ENCODE data around the gene ABCB11. TPM values are rescaled to one million over a fixed set of nuclear protein-coding genes. Genes with fewer than 3 reads are reported as not detected.

The ABCB11 gene
- not detected for polyA plus RNA-seq

- Mint-ChIP-seq H3K27me3 (ENCODE audit: low read depth in 3 of 3) (peaks cover 0 to 4% (median 0%) of the 10 kb centered on the region in 3 donors), H3K36me3 (no peaks in the 10 kb centered on the region), H3K9me3 (peaks cover 0 to 2% (median 0%) of the 10 kb centered on the region in 6 donors), H3K4me3 (no peak within 1 kb of the TSS), H3K4me1 (peaks cover 3 to 10% of the 10 kb centered on the region in 2 donors), H3K27ac (no peak within 1 kb of the TSS)
- no peak for DNase-seq
Measured at GRCh38 chr2:169031202-169031601, at the start of gene ABCB11. TSS of gene ABCB11 (minus strand) at chr2:169031324. CDS start at chr2:169018125, 13,199 bp downstream.

- no peak for DNase-seq
- peaks cover 1 to 5% (median 4%) of the 10 kb centered on the region in 3 donors for H3K27me3 Mint-ChIP-seq (ENCODE audit: low read depth in 3 of 3)
- H3K36me3 Mint-ChIP-seq, result no peaks in the 10 kb centered on the region
- H3K4me3 Mint-ChIP-seq, result no peak overlapping the region
- no peak overlapping the region for H3K27ac Mint-ChIP-seq
- no peaks in the 10 kb centered on the region for H3K9me3 Mint-ChIP-seq
- no peaks in the 10 kb centered on the region for H3K4me1 Mint-ChIP-seq
Measured at GRCh38 chr2:169080250-169081069, 49.3 kb upstream of the ABCB11 start.

- H3K36me3 Mint-ChIP-seq, result no peaks in the 10 kb centered on the region
- no peak for DNase-seq
- no peak overlapping the region for H3K4me3 Mint-ChIP-seq
- H3K27ac Mint-ChIP-seq, result no peak overlapping the region
- peaks cover 2 to 5% (median 3%) of the 10 kb centered on the region in 3 donors for H3K27me3 Mint-ChIP-seq (ENCODE audit: low read depth in 3 of 3)
- H3K4me1 Mint-ChIP-seq, result peaks cover 0 to 2% of the 10 kb centered on the region in 2 donors
- H3K9me3 Mint-ChIP-seq, result no peaks in the 10 kb centered on the region
Measured at GRCh38 chr2:169077674-169078240, 46.6 kb upstream of the ABCB11 start.

- H3K27me3 Mint-ChIP-seq (ENCODE audit: low read depth in 3 of 3), result peaks cover 3 to 5% (median 5%) of the 10 kb centered on the region in 3 donors
- H3K27ac Mint-ChIP-seq, result no peak overlapping the region
- H3K9me3 Mint-ChIP-seq, result no peaks in the 10 kb centered on the region
- peaks cover 4 to 10% of the 10 kb centered on the region in 2 donors for H3K4me1 Mint-ChIP-seq
- no peak overlapping the region for H3K4me3 Mint-ChIP-seq
- DNase-seq, result no peak
- no peaks in the 10 kb centered on the region for H3K36me3 Mint-ChIP-seq
Measured at GRCh38 chr2:169073963-169074751, 43.0 kb upstream of the ABCB11 start.

GRCh38 chr2:169073211-169073962 lies 42.3 kb upstream of the ABCB11 start:
- Mint-ChIP-seq H3K9me3 (no peaks in the 10 kb centered on the region), H3K27me3 (ENCODE audit: low read depth in 3 of 3) (peaks cover 2 to 4% (median 3%) of the 10 kb centered on the region in 3 donors), H3K27ac (no peak overlapping the region), H3K4me1 (peaks cover 4 to 10% of the 10 kb centered on the region in 2 donors), H3K36me3 (no peaks in the 10 kb centered on the region), H3K4me3 (no peak overlapping the region)
- no peak for DNase-seq

GRCh38 chr2:169072163-169072925 lies 41.2 kb upstream of the ABCB11 start:
- Mint-ChIP-seq H3K36me3 (no peaks in the 10 kb centered on the region), H3K9me3 (no peaks in the 10 kb centered on the region), H3K27ac (no peak overlapping the region), H3K4me1 (peaks cover 4 to 10% of the 10 kb centered on the region in 2 donors), H3K27me3 (ENCODE audit: low read depth in 3 of 3) (peaks cover 0 to 4% (median 3%) of the 10 kb centered on the region in 3 donors), H3K4me3 (no peak overlapping the region)
- no peak for DNase-seq

GRCh38 chr2:169071455-169071854 lies 40.3 kb upstream of the ABCB11 start:
- H3K27me3 Mint-ChIP-seq (ENCODE audit: low read depth in 3 of 3), result peaks cover 0 to 6% (median 3%) of the 10 kb centered on the region in 3 donors
- H3K4me1 Mint-ChIP-seq, result peaks cover 4 to 10% of the 10 kb centered on the region in 2 donors
- no peak for DNase-seq
- H3K9me3 Mint-ChIP-seq, result no peaks in the 10 kb centered on the region
- no peak overlapping the region for H3K4me3 Mint-ChIP-seq
- H3K27ac Mint-ChIP-seq, result no peak overlapping the region
- H3K36me3 Mint-ChIP-seq, result no peaks in the 10 kb centered on the region

- no peak for DNase-seq
- no peaks in the 10 kb centered on the region for H3K9me3 Mint-ChIP-seq
- H3K27me3 Mint-ChIP-seq (ENCODE audit: low read depth in 3 of 3), result peaks cover 0 to 6% (median 3%) of the 10 kb centered on the region in 3 donors
- H3K36me3 Mint-ChIP-seq, result no peaks in the 10 kb centered on the region
- H3K4me3 Mint-ChIP-seq, result no peak overlapping the region
- no peak overlapping the region for H3K27ac Mint-ChIP-seq
- peaks cover 4 to 10% of the 10 kb centered on the region in 2 donors for H3K4me1 Mint-ChIP-seq
Measured at GRCh38 chr2:169069833-169070232, 38.7 kb upstream of the ABCB11 start.

GRCh38 chr2:169069341-169069740 lies 38.2 kb upstream of the ABCB11 start, which contains the start of gene DHRS9:
TSS of gene DHRS9 (plus strand) at chr2:169069563. CDS start at chr2:169081582, 12,019 bp downstream.
- Mint-ChIP-seq H3K4me1 (peaks cover 4 to 10% of the 10 kb centered on the region in 2 donors), H3K4me3 (no peak within 1 kb of the TSS), H3K36me3 (no peaks in the 10 kb centered on the region), H3K27ac (no peak within 1 kb of the TSS), H3K9me3 (no peaks in the 10 kb centered on the region), H3K27me3 (ENCODE audit: low read depth in 3 of 3) (peaks cover 0 to 6% (median 3%) of the 10 kb centered on the region in 3 donors)
- DNase-seq, result no peak

GRCh38 chr2:169066897-169067296 lies 35.8 kb upstream of the ABCB11 start:
- no peak overlapping the region for H3K4me3 Mint-ChIP-seq
- H3K27ac Mint-ChIP-seq, result no peak overlapping the region
- no peak for DNase-seq
- H3K9me3 Mint-ChIP-seq, result no peaks in the 10 kb centered on the region
- no peaks in the 10 kb centered on the region for H3K36me3 Mint-ChIP-seq
- peaks cover 0 to 1% of the 10 kb centered on the region in 2 donors for H3K4me1 Mint-ChIP-seq
- peaks cover 0 to 4% (median 3%) of the 10 kb centered on the region in 3 donors for H3K27me3 Mint-ChIP-seq (ENCODE audit: low read depth in 3 of 3)

- H3K4me1 Mint-ChIP-seq, result no peaks in the 10 kb centered on the region
- peak overlapping the region in 1 of 6 donors; percentile 56 for H3K27ac Mint-ChIP-seq
- peaks cover 0 to 4% (median 1%) of the 10 kb centered on the region in 3 donors for H3K27me3 Mint-ChIP-seq (ENCODE audit: low read depth in 3 of 3)
- H3K36me3 Mint-ChIP-seq, result no peaks in the 10 kb centered on the region
- no peak overlapping the region for H3K4me3 Mint-ChIP-seq
- DNase-seq, result no peak
- no peaks in the 10 kb centered on the region for H3K9me3 Mint-ChIP-seq
Measured at GRCh38 chr2:169065864-169066517, 34.9 kb upstream of the ABCB11 start.

- H3K4me3 Mint-ChIP-seq, result no peak overlapping the region
- peak overlapping the region in 1 of 6 donors; percentile 12 for H3K27ac Mint-ChIP-seq
- H3K36me3 Mint-ChIP-seq, result no peaks in the 10 kb centered on the region
- H3K4me1 Mint-ChIP-seq, result no peaks in the 10 kb centered on the region
- H3K27me3 Mint-ChIP-seq (ENCODE audit: low read depth in 3 of 3), result peaks cover 0 to 4% (median 1%) of the 10 kb centered on the region in 3 donors
- H3K9me3 Mint-ChIP-seq, result no peaks in the 10 kb centered on the region
- DNase-seq, result no peak
Measured at GRCh38 chr2:169065422-169065821, 34.3 kb upstream of the ABCB11 start.
